Measurements from ENCODE around the gene CHKA. TPM values are rescaled to one million over a fixed set of nuclear protein-coding genes. Genes with fewer than 3 reads are reported as not detected.

CHKA gene
- total and polyA plus RNA-seq, 2 of the 8 experiments (the other 6 are each of a cell fraction or from before 2014, with no cell fraction given): 61.2 to 86.6 TPM

DNA sequence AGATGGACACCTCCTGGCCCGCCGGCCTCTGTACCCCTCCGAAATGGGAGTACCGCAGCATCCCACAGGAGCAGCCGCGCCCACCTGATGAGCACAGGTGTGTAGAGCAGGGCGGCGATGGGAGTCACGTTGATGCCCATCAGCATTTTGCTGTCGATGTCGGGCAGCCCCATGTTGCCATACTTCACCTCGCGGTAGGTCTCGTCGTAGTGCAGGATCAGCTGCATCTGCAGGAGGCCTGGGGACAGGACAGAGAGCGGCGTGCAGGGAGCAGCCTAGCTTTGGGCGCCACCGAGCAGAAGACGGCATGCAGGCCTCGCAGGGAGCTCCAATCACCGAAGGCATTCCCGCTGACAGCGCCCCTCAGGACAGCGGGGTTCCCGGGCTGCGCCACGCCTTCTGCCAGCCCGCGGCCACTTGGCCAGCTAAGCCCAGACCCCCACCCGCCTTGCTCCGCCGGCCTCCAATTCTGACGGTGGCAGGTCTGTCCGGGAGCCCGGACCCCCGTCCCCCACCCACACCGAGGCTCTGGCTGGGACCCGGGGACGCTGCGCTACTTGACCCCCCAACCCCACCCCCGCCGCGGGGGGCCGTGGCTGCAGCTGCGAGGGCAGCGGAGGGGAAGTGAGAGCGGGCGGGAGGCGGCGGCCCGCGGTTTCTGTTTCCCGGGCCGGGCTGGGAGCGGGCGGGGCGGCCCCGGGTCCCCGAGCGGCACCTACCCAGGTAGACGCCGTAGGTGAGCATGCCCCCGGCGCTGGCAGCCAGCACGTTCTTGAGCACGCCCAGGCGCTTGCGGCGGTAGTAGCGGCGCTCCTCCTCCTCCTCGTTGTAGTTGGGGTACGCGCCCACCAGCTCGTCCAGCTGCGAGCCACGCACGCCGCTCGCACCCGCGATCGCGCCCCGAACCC, 118.0 kb downstream of the CHKA start:
- WGBS, 2 experiments (ENCODE audit: extremely low coverage in 1 of 2, insufficient coverage in 1 of 2, insufficient read length in 1 of 2, insufficient replicate concordance in 2 of 2, low coverage in 1 of 2, low lambda C conversion rate in 2 of 2, missing lambda C conversion rate in 1 of 2): 14% methylated on average over 58 of the region's 86 CpGs; no CpG with 5 or more reads in 1 of the 2 experiments
- Histone ChIP-seq H3K14ac (ENCODE audit: insufficient read length) (no peak overlapping the region), H4K5ac (ENCODE audit: insufficient read length, low read depth, low read length) (no peak overlapping the region), H4K8ac (ENCODE audit: extremely low read depth, insufficient read depth, low read length) (no peak overlapping the region), H3K4me2 (ENCODE audit: insufficient read depth in 1 of 2, low read depth in 2 of 2, low read length in 2 of 2) (peak overlapping the region; percentile 39 to 78), H4K91ac (replicated peaks; ENCODE audit: insufficient read length, low read length) (peak overlapping the region; percentile 68), H3K23ac (ENCODE audit: insufficient read length) (no peak overlapping the region), H3K4me3 (ENCODE audit: extremely low read depth in 1 of 4, insufficient read depth in 2 of 4, low read depth in 3 of 4, low read length in 4 of 4) (peak overlapping the region; percentile 39 to 76 (median 44)), H3K23me2 (ENCODE audit: low read depth, low read length) (peaks cover 12% of the 10 kb centered on the region), H2BK12ac (ENCODE audit: low read depth, low read length) (no peak overlapping the region), H3K4ac (replicated peaks; ENCODE audit: insufficient read length, low read depth, low read length) (no peak overlapping the region), H3K9ac (replicated peaks in 1 of 4; ENCODE audit: extremely low read depth in 1 of 4, low read depth in 3 of 4, low read length in 3 of 4) (peak overlapping the region in 2 of 4 experiments; percentile 31 to 55; a peak in 2 of 7 replicates), H2AK5ac (ENCODE audit: low read depth, low read length) (no peak overlapping the region), H2BK20ac (ENCODE audit: low read length) (no peak overlapping the region), H3K79me2 (ENCODE audit: control insufficient read depth in 1 of 2, insufficient read depth in 2 of 2, low read length in 2 of 2) (no peaks in the 10 kb centered on the region), H4K20me1 (replicated peaks in 1 of 2; ENCODE audit: control insufficient read depth in 1 of 2, insufficient read depth in 2 of 2, low read length in 2 of 2) (peaks cover 0 to 2% of the 10 kb centered on the region in 2 experiments), H3K36me3 (ENCODE audit: control insufficient read depth in 2 of 4, insufficient read depth in 4 of 4, low read length in 3 of 4) (no peaks in the 10 kb centered on the region), H3K9me3 (ENCODE audit: insufficient read depth in 2 of 2, low read depth in 1 of 2, low read length in 1 of 2) (no peaks in the 10 kb centered on the region), H3K79me1 (ENCODE audit: low read depth, low read length) (no peaks in the 10 kb centered on the region), H2AFZ (ENCODE audit: low read length) (no peak overlapping the region), H3K27me3 (replicated peaks in 1 of 4; ENCODE audit: control insufficient read depth in 3 of 4, extremely low read depth in 1 of 4, insufficient read depth in 3 of 4, low read length in 3 of 4) (peaks cover 0 to 5% (median under 1%) of the 10 kb centered on the region in 4 experiments; a peak in 2 of 7 replicates), H3K4me1 (replicated peaks in 1 of 4; ENCODE audit: control insufficient read depth in 3 of 4, insufficient read depth in 4 of 4, low read length in 3 of 4) (peaks cover 0 to 12% (median 4%) of the 10 kb centered on the region in 4 experiments; a peak in 5 of 7 replicates), H2BK15ac (ENCODE audit: low read length) (no peak overlapping the region), H3K18ac (ENCODE audit: extremely low read depth, low read length) (no peak overlapping the region), H2BK5ac (ENCODE audit: low read depth, low read length) (no peak overlapping the region), H2BK120ac (replicated peaks; ENCODE audit: low read depth, low read length) (no peak overlapping the region), H3K27ac (ENCODE audit: low read depth, low read length) (no peak overlapping the region), H3K56ac (replicated peaks; ENCODE audit: insufficient read length, low read depth, low read length) (no peak overlapping the region)
- CTCF ChIA-PET (ENCODE audit: partially characterized antibody): interaction anchor here (1.7 to 3.4 kb wide), 2 partner anchors 9 to 18 kb away, joined by 10 to 19 read pairs; no protein-coding TSS in a partner anchor
- 0 out of 2 replicates have a peak, but pooled peaks have one; percentile 4 for TF ChIP-seq TAF1 (IDR thresholded peaks at IDR 0.05; ENCODE audit: low read depth, low read length)
- no peak for TF ChIP-seq YY1 (IDR thresholded peaks at IDR 0.05; ENCODE audit: low read depth, low read length)
- TF ChIP-seq KDM4A (IDR thresholded peaks at IDR 0.05; ENCODE audit: low read depth, low read length, severe bottlenecking): peak; percentile 92
- TF ChIP-seq HDAC2 (IDR thresholded peaks at IDR 0.05; ENCODE audit: borderline replicate concordance in 1 of 2, low read depth in 2 of 2, low read length in 2 of 2): 0 out of 4 replicates have a peak, but pooled peaks of 1 of the 2 experiments have one; percentile 26
- no peak for TF ChIP-seq SP1 (IDR thresholded peaks at IDR 0.05; ENCODE audit: low read depth, low read length)
- TF ChIP-seq CREB1 (IDR thresholded peaks at IDR 0.05): no peak
- no peak for TF ChIP-seq NRF1 (IDR thresholded peaks at IDR 0.05; ENCODE audit: low read depth, low read length)
- DNase-seq (ENCODE audit: low read depth in 1 of 2, low spot score in 2 of 2): peak in 1 of 2 experiments; percentile 74
- FAIRE-seq: no peak
- POLR2A ChIA-PET (ENCODE audit: partially characterized antibody): interaction anchor here (1.0 to 1.8 kb wide), 2 partner anchors 36 to 48 kb away, joined by 3 to 6 read pairs; partner anchors contain the start of gene TCIRG1

Data from H1 (cell line).